ENCODE results near the gene GABRB1.

Gene GABRB1

GRCh38 chr4:47031011-47031678 lies at the start of gene GABRB1:
TSS of gene GABRB1 (plus strand) at chr4:47031567.
- DNase-seq = no peak

- DNase-seq = no peak
Observed at GRCh38 chr4:46984781-46985180, 46.6 kb upstream of the GABRB1 start.

- no peak for DNase-seq
Observed at GRCh38 chr4:46986922-46987638, 44.3 kb upstream of the GABRB1 start.

GRCh38 chr4:46992338-46992737 lies 39.0 kb upstream of the GABRB1 start:
- DNase-seq = no peak

- DNase-seq = no peak
Observed at GRCh38 chr4:46993075-46994006, 38.0 kb upstream of the GABRB1 start, which contains the start of gene GABRA4. TSS of gene GABRA4 (minus strand) at chr4:46993581. CDS start at chr4:46993424, 157 bp downstream.

GRCh38 chr4:46994007-46994405 lies 37.4 kb upstream of the GABRB1 start:
- no peak for DNase-seq

- no peak for DNase-seq
Observed at GRCh38 chr4:46999566-46999965, 31.8 kb upstream of the GABRB1 start.

- no peak for DNase-seq
Observed at GRCh38 chr4:47000406-47000805, 31.0 kb upstream of the GABRB1 start.

- no peak for DNase-seq
Observed at GRCh38 chr4:47002580-47002979, 28.8 kb upstream of the GABRB1 start.

GRCh38 chr4:47010347-47010911 lies 20.9 kb upstream of the GABRB1 start:
- no peak for DNase-seq

- DNase-seq = no peak
Observed at GRCh38 chr4:47010912-47011446, 20.4 kb upstream of the GABRB1 start.

GRCh38 chr4:47012676-47013075 lies 18.7 kb upstream of the GABRB1 start:
- DNase-seq = no peak

GRCh38 chr4:47013373-47013772 lies 18.0 kb upstream of the GABRB1 start:
- DNase-seq = no peak

GRCh38 chr4:47017081-47017480 lies 14.3 kb upstream of the GABRB1 start:
- DNase-seq = no peak

- no peak for DNase-seq
Observed at GRCh38 chr4:47017494-47017893, 13.9 kb upstream of the GABRB1 start.

- DNase-seq = no peak
Observed at GRCh38 chr4:47031751-47032404, 511 bp downstream of the GABRB1 start.

GRCh38 chr4:47032405-47033106 lies 1.2 kb downstream of the GABRB1 start:
- DNase-seq = no peak

GRCh38 chr4:47038263-47038662 lies 6.9 kb downstream of the GABRB1 start:
- no peak for DNase-seq

GRCh38 chr4:47040828-47041227 lies 9.5 kb downstream of the GABRB1 start:
- no peak for DNase-seq

- DNase-seq = no peak
Observed at GRCh38 chr4:47043821-47044220, 12.5 kb downstream of the GABRB1 start.

GRCh38 chr4:47045261-47045660 lies 13.9 kb downstream of the GABRB1 start:
- no peak for DNase-seq

GRCh38 chr4:47049347-47049746 lies 18.0 kb downstream of the GABRB1 start:
- no peak for DNase-seq
